Karpas-422 (cell line): ENCODE data around the gene TXNDC9. TPM values are rescaled to one million over a fixed set of nuclear protein-coding genes. Genes with fewer than 3 reads are reported as not detected.
A peak's percentile ranks its signal among the peaks of the same experiment; 100 is the strongest.
"Not testable (repeated sequence)": the region's sequence is repeated elsewhere in the genome, so short reads cannot be mapped to it uniquely, and the experiment has no call there.

Experiments
- DNase-seq: peaks from one replicate; pipeline ENCODE4 v3.0.0-alpha.2; 2015
- H2AFZ ChIP-seq: fragments of 200-600 bp; sonication (generic); 2 replicates; pipeline ENCODE4 v1.6.1; 2014; ENCODE audit warnings: antibody characterized with exemption, low read length, mixed read lengths
- H3K27ac ChIP-seq: fragments of 200-600 bp; sonication (generic); 2 replicates; pipeline ENCODE4 v1.5.1; 2014; ENCODE audit warnings: mild to moderate bottlenecking, low read length, moderate library complexity
- H3K27me3 ChIP-seq: fragments of 200-600 bp; sonication (generic); 2 replicates; pipeline ENCODE4 v1.6.1; 2014; ENCODE audit warnings: low read length, mixed read lengths
- H3K36me3 ChIP-seq: fragments of 200-600 bp; sonication (generic); 2 replicates; pipeline ENCODE4 v1.6.1; 2014; ENCODE audit warnings: low read length, mixed read lengths; ENCODE audit not compliant: insufficient read depth
- H3K4me1 ChIP-seq: fragments of 200-600 bp; sonication (generic); 2 replicates; pipeline ENCODE4 v1.6.1; 2014; ENCODE audit warnings: mild to moderate bottlenecking, low read length, mixed read lengths
- H3K4me2 ChIP-seq: fragments of 200-600 bp; sonication (generic); 2 replicates; pipeline ENCODE4 v1.6.1; 2014; ENCODE audit warnings: low read length, low read depth, mild to moderate bottlenecking; ENCODE audit not compliant: poor library complexity, severe bottlenecking
- H3K4me3 ChIP-seq: fragments of 200-600 bp; sonication (generic); 2 replicates; pipeline ENCODE4 v1.5.1; 2014; ENCODE audit warnings: mild to moderate bottlenecking, antibody characterized with exemption, low read length, mixed read lengths
- H3K79me2 ChIP-seq: fragments of 200-600 bp; sonication (generic); 2 replicates; pipeline ENCODE4 v1.6.1; 2014; ENCODE audit warnings: mild to moderate bottlenecking, low read length, mixed read lengths
- H3K9ac ChIP-seq: fragments of 200-600 bp; sonication (generic); 2 replicates; pipeline ENCODE4 v1.6.0; 2014; ENCODE audit warnings: low read length
- H3K9me2 ChIP-seq: fragments of 200-600 bp; sonication (generic), shearing (Covaris generic); replicated peaks from 2 replicates; pipeline ENCODE4 v1.6.0; 2014; ENCODE audit warnings: mild to moderate bottlenecking, low read length, moderate library complexity; ENCODE audit not compliant: insufficient read depth
- H3K9me3 ChIP-seq: fragments of 300-700, 200-600 bp; sonication (generic); 2 replicates; pipeline ENCODE4 v1.6.1; 2014; ENCODE audit warnings: low read length, mixed read lengths
- H4K20me1 ChIP-seq: fragments of 200-600 bp; sonication (generic); 2 replicates; pipeline ENCODE4 v1.6.1; 2014; ENCODE audit warnings: mild to moderate bottlenecking, antibody characterized with exemption, low read length, low read depth; ENCODE audit not compliant: insufficient read depth
- total RNA-seq: library from RNA; depleted of rRNA; stranded (reverse); fragments of >200 nt; shearing (Covaris generic); gene quantifications from 2 replicates; pipeline ENCODE4 v1.2.3, GENCODE V29; 2014; ENCODE audit warnings: low replicate concordance

TXNDC9 gene
- total RNA-seq, 1 experiment from 2014 or later: 57.2 TPM

DNA sequence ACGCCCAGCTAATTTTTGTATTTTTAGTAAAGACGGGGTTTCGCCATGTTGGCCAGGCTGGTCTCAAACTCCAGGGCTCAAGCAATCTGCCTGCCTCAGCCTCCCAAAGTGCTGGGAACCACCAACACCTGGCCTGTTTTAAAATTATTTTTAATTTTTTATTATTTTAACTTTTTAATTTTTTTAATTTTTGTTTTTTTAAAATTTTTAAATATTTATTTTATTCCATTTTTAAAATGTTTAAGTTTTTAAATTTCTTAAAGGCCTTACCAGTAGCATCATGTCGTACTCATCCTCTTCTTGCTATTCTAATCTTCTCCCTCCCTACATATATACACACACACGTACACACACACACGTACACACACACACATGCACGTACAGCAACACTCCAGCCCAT lies 36.6 kb downstream of the TXNDC9 start:
- Histone ChIP-seq H4K20me1 (no peaks in the 10 kb centered on the region), H3K4me1 (peaks cover 9% of the 10 kb centered on the region), H3K4me2 (no peak overlapping the region), H3K4me3 (no peak overlapping the region), H3K9ac (no peak overlapping the region), H3K79me2 (peaks cover 4% of the 10 kb centered on the region), H3K9me3 (no peaks in the 10 kb centered on the region), H3K27ac (no peak overlapping the region), H3K36me3 (no peaks in the 10 kb centered on the region), H3K27me3 (no peaks in the 10 kb centered on the region), H2AFZ (no peak overlapping the region), H3K9me2 (no peaks in the 10 kb centered on the region)
- no peak for DNase-seq

DNA sequence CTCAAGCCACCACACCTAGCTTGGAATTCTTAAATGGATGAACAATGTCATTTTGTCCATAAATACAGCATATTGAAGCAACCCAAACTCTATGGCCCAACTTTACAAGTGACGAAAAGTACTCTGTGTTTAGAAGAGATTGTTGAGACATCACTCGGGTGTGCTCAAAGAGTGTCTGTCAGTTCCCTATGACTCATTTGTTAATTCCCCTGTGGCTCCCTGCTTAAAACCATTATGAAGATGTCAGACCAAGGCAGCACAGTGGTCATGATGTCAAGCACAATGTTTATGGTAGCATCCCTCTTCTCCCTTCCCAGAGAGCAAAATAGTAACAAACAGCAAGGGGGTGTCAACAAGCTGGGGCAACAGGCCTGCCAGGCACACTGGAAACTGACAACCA lies 38.1 kb downstream of the TXNDC9 start:
- Histone ChIP-seq H4K20me1 (no peaks in the 10 kb centered on the region), H3K9me2 (no peaks in the 10 kb centered on the region), H3K9ac (no peak overlapping the region), H3K79me2 (peaks cover 4% of the 10 kb centered on the region), H3K9me3 (no peaks in the 10 kb centered on the region), H3K4me1 (peaks cover 9% of the 10 kb centered on the region), H3K27me3 (no peaks in the 10 kb centered on the region), H3K27ac (no peak overlapping the region), H3K36me3 (no peaks in the 10 kb centered on the region), H2AFZ (no peak overlapping the region), H3K4me2 (no peak overlapping the region), H3K4me3 (no peak overlapping the region)
- peak; percentile 60 for DNase-seq

DNA sequence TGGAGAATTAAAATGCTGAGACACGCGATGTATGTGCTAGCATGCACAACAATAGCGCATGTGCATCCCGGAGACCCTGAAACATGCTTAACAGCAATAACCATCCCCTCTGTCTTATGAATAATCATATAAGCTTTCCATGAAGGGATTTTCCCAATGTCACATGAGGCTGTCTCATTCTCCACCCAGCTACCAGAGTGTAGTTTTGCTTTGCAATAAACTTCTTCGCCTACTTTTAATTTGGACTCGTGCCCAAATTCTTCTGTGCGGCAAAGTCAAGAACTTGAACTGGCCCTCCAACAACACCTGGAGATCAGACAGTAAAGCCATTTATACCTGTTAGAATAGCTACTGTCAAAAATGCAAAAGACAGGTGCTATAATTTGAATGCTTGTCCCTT lies 50.6 kb downstream of the TXNDC9 start:
- H3K79me2 ChIP-seq: peaks cover 30% of the 10 kb centered on the region
- no peak for DNase-seq
- peak overlapping the region; percentile 70 for H3K4me2 ChIP-seq
- no peaks in the 10 kb centered on the region for H3K27me3 ChIP-seq
- no peaks in the 10 kb centered on the region for H4K20me1 ChIP-seq
- H3K9ac ChIP-seq: no peak overlapping the region
- no peaks in the 10 kb centered on the region for H3K9me3 ChIP-seq
- 0 out of 2 replicates have a peak, but pooled peaks cover 3% of the 10 kb centered on the region for H3K36me3 ChIP-seq
- peak overlapping the region; percentile 91 for H3K27ac ChIP-seq
- no peak overlapping the region for H3K4me3 ChIP-seq
- no peak overlapping the region for H2AFZ ChIP-seq
- no peaks in the 10 kb centered on the region for H3K9me2 ChIP-seq
- peaks cover 44% of the 10 kb centered on the region for H3K4me1 ChIP-seq

DNA sequence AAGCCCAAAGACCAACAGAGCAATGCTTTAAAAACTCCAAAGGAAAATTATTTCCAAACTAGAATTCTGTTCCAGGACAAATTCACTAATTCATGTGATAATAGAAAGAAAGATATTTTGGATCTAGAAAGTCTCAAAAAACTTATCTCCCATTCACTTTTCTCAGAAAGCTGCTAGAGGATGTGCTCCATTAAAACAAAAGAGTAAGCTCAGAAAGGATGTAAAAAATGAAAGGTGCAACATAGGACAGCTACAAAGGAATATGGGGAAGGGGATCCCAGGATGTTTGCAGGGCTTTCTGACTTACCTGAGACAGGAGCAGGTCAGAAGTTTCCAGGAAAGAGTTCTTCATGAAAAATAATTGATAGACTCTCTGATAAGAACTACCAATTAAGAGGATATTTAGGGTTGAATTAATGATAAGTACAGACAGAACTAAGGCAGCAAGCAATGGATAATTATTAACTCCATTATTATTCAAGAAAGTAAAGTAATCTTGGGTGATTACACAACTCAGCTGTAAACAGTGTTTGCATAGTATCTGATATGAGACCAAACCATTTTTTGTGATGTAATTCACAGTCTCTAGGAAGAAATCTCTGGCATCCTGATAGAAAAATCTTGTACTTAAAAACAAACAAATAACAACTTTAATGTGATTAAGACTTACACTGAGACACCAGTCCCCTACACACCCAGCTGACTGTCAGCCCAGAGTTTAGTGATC lies 56.0 kb downstream of the TXNDC9 start:
- peaks cover 7% of the 10 kb centered on the region; the same call in 1 of the 2 replicates for H3K36me3 ChIP-seq
- H3K9me3 ChIP-seq: no peaks in the 10 kb centered on the region
- H3K4me1 ChIP-seq: peaks cover 6% of the 10 kb centered on the region
- no peaks in the 10 kb centered on the region for H3K27me3 ChIP-seq
- no peak overlapping the region for H2AFZ ChIP-seq
- no peaks in the 10 kb centered on the region for H3K9me2 ChIP-seq
- no peaks in the 10 kb centered on the region for H3K79me2 ChIP-seq
- no peak overlapping the region for H3K4me2 ChIP-seq
- no peak overlapping the region for H3K9ac ChIP-seq
- H3K4me3 ChIP-seq: no peak overlapping the region
- H4K20me1 ChIP-seq: no peaks in the 10 kb centered on the region
- no peak for DNase-seq
- no peak overlapping the region for H3K27ac ChIP-seq

DNA sequence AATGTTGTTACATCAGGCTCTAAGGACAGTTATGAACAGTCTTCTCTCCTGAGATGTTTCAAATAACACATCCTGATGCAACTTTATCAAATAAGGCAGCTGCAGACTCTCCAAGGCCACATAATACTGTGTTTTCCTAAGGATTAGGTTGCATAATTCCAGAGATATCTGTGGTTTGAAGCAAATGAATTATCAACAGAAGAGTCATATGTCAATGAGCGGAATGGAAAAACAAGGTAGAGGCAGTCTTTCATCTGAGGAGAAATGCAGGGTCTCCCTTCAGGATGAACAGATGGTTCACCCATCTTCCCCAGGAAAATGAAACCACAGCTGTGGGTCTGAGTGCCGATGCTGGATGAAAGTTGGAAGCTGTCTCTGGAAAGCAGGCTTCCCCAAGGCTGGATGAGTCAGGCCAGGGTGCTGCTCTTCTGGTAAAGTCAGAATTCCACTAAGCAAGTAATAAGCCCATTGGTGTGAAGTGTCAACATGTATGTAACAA lies 57.3 kb downstream of the TXNDC9 start:
- H3K4me1 ChIP-seq: no peaks in the 10 kb centered on the region
- no peak overlapping the region for H3K4me3 ChIP-seq
- DNase-seq: no peak
- no peak overlapping the region for H3K9ac ChIP-seq
- H3K9me2 ChIP-seq: no peaks in the 10 kb centered on the region
- H3K79me2 ChIP-seq: no peaks in the 10 kb centered on the region
- no peak overlapping the region for H3K4me2 ChIP-seq
- no peaks in the 10 kb centered on the region for H3K9me3 ChIP-seq
- H4K20me1 ChIP-seq: no peaks in the 10 kb centered on the region
- no peak overlapping the region for H2AFZ ChIP-seq
- peaks cover 7% of the 10 kb centered on the region; the same call in 1 of the 2 replicates for H3K36me3 ChIP-seq
- no peaks in the 10 kb centered on the region for H3K27me3 ChIP-seq
- no peak overlapping the region for H3K27ac ChIP-seq

DNA sequence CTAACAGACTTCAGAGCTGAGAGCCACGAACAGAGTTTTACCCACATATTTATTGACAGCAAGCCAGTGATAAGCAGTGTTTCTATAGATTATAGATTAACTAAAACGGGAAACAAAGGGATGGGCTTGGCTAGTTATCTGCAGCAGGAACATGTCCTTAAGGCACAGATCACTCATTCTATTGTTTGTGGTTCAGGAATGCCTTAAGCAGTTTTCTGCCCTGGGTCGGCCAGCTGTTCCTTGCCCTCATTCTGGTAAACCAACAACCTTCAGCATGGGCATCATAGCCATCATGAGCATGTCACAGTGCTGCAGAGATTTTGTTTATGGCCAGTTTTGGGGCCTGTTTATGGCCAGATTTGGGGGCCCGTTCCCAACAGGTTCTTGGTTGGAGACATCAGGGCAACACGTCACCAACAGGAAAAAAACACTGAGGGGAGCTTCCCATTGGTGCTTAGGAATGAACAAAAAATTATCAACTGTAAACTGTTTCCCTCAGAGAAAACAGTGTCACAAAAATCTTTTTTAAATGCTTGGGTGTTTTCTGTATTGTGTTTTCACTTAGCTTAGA lies 57.9 kb downstream of the TXNDC9 start:
- not testable (repeated sequence) for H3K4me3 ChIP-seq, H2AFZ ChIP-seq, H3K9me2 ChIP-seq, H3K9ac ChIP-seq, H3K27me3 ChIP-seq, H3K4me2 ChIP-seq, DNase-seq, H3K36me3 ChIP-seq, H3K9me3 ChIP-seq, H3K79me2 ChIP-seq, H3K4me1 ChIP-seq, H4K20me1 ChIP-seq, H3K27ac ChIP-seq

DNA sequence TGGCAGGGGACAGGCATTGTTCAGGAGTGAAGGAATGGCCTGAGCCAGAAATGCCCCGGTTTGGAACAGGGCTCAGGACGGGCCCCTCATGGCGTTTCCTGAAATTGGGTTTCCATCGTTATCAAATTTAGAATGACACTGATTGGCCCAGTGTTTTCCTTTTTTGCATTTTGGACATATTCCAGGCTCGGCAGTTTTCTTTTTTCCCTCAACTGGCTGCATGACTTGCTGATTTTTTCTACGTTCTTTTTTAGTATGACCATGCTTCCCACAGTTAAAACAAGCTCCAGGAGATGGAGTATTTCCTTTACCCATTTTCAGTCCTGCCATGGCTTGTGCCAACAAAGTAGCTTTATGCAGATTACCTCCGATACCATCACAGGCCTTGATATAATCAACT lies 60.3 kb downstream of the TXNDC9 start:
- no peaks in the 10 kb centered on the region for H3K27me3 ChIP-seq
- no peak overlapping the region for H3K4me2 ChIP-seq
- H2AFZ ChIP-seq: no peak overlapping the region
- H3K4me3 ChIP-seq: no peak overlapping the region
- H3K4me1 ChIP-seq: no peaks in the 10 kb centered on the region
- no peaks in the 10 kb centered on the region for H3K79me2 ChIP-seq
- peaks cover 7% of the 10 kb centered on the region; the same call in 1 of the 2 replicates for H3K9me3 ChIP-seq
- H3K9me2 ChIP-seq: no peaks in the 10 kb centered on the region
- H3K9ac ChIP-seq: no peak overlapping the region
- no peaks in the 10 kb centered on the region for H4K20me1 ChIP-seq
- no peak overlapping the region for H3K27ac ChIP-seq
- H3K36me3 ChIP-seq: peaks cover 7% of the 10 kb centered on the region; the same call in 1 of the 2 replicates
- DNase-seq: no peak
